ENCODE data around the gene TAL1. TPM values are rescaled to one million over a fixed set of nuclear protein-coding genes. Genes with fewer than 3 reads are reported as not detected.

TAL1 gene
- total and polyA plus RNA-seq, 7 donors = 0.73 to 2.1 (median 1.5) TPM

DNA sequence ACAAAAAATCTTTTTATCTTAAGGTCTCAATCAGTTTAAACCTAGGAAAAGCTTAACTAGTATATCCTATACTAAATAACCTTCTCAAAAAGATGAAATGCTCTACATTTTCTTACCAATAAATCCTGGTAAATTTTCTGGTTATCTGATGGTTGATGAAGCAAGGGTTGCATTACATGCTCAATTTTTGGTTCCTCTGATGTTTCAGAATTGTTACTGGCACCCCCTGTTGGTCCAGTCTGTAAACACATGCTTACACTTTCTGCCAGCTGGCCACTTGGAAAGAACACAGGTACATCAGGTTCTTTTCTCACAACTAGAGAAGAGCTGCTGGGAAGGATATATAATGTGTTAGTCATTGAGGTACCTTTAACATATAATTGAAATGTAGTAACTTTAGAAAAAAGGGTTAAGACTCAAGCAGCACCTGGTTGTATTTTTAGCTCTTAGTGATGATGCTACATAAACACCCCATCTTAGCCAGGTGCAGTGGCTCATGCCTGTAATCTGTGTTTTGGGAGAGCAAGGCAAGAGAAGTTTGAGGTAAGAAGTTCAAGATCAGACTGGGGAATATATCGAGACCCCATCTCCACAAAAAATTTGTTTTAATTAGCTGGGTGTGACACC lies 30.9 kb upstream of the TAL1 start:
- 92 to 97% (median 93%) methylated on average over 1 of the region's 1 CpG for WGBS, 3 donors
- peak in 2 of 4 donors; percentile 44 to 51 for ATAC-seq
- no peak for DNase-seq

GRCh38 chr1:47257224-47257623 lies 25.2 kb upstream of the TAL1 start:
- no peak for DNase-seq
- Histone ChIP-seq H3K4me1 (no peaks in the 10 kb centered on the region), H3K36me3 (ENCODE audit: insufficient read depth in 1 of 2, low read depth in 1 of 2) (no peaks in the 10 kb centered on the region), H3K9me3 (no peaks in the 10 kb centered on the region), H3K27ac (no peak overlapping the region), H3K4me3 (no peak overlapping the region), H3K27me3 (ENCODE audit: insufficient read depth in 3 of 3, low read length in 2 of 3) (no peaks in the 10 kb centered on the region)
- intact Hi-C loops (cut with DNase I) = no loop called here
- TF ChIP-seq, protein P1, sequence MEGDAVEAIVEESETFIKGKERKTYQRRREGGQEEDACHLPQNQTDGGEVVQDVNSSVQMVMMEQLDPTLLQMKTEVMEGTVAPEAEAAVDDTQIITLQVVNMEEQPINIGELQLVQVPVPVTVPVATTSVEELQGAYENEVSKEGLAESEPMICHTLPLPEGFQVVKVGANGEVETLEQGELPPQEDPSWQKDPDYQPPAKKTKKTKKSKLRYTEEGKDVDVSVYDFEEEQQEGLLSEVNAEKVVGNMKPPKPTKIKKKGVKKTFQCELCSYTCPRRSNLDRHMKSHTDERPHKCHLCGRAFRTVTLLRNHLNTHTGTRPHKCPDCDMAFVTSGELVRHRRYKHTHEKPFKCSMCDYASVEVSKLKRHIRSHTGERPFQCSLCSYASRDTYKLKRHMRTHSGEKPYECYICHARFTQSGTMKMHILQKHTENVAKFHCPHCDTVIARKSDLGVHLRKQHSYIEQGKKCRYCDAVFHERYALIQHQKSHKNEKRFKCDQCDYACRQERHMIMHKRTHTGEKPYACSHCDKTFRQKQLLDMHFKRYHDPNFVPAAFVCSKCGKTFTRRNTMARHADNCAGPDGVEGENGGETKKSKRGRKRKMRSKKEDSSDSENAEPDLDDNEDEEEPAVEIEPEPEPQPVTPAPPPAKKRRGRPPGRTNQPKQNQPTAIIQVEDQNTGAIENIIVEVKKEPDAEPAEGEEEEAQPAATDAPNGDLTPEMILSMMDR (IDR thresholded peaks at IDR 0.05) = no peak
- 53 to 87% (median 53%) methylated on average over 2 of the region's 2 CpGs for WGBS, 3 donors
- ATAC-seq = peak in 2 of 4 donors; percentile 48 to 68

More for the DNA sequence above, 30.9 kb upstream of the TAL1 start:
- TF ChIP-seq, protein P1 (IDR thresholded peaks at IDR 0.05) = peak; percentile 53
- H3K4me3 ChIP-seq = no peak overlapping the region
- H3K36me3 ChIP-seq (ENCODE audit: insufficient read depth in 1 of 2, low read depth in 1 of 2) = no peaks in the 10 kb centered on the region
- H3K27ac ChIP-seq = no peak overlapping the region
- intact Hi-C loops (cut with DNase I) = loop anchor here (5.0 kb wide), 1 partner anchor 71 kb away; the partner anchor contains the start of gene PDZK1IP1 (in 2 of the 2)
- H3K9me3 ChIP-seq = no peaks in the 10 kb centered on the region
- H3K4me1 ChIP-seq = no peaks in the 10 kb centered on the region
- H3K27me3 ChIP-seq (ENCODE audit: insufficient read depth in 3 of 3, low read length in 2 of 3) = no peaks in the 10 kb centered on the region

DNA sequence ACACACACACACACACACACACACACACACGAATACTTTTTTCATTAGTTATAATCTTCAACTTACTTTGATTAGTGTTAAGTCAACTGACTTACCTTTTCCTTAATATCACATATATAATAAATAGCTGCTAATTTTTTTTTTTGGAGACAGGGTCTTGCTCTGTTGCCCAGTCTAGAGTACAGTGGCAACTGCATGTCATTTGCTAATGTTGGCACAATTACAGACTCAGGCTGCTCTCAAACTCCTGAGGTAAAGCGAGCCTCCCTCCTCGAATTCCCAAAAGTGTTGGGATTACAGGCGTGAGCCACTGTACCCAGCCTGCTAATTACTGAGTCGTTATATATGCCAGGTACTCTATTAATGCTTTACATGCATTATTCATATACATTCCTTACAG lies 20.8 kb upstream of the TAL1 start:
- 92 to 97% (median 97%) methylated on average over 5 of the region's 5 CpGs for WGBS, 3 donors
- Histone ChIP-seq H3K4me3 (no peak overlapping the region), H3K9me3 (no peaks in the 10 kb centered on the region), H3K27me3 (ENCODE audit: insufficient read depth in 3 of 3, low read length in 2 of 3) (no peaks in the 10 kb centered on the region), H3K27ac (no peak overlapping the region), H3K36me3 (ENCODE audit: insufficient read depth in 1 of 2, low read depth in 1 of 2) (no peaks in the 10 kb centered on the region), H3K4me1 (no peaks in the 10 kb centered on the region)
- intact Hi-C loops (cut with DNase I) = no loop called here
- no peak for ATAC-seq
- TF ChIP-seq, protein P1 (IDR thresholded peaks at IDR 0.05) = no peak
- no peak for DNase-seq

DNA sequence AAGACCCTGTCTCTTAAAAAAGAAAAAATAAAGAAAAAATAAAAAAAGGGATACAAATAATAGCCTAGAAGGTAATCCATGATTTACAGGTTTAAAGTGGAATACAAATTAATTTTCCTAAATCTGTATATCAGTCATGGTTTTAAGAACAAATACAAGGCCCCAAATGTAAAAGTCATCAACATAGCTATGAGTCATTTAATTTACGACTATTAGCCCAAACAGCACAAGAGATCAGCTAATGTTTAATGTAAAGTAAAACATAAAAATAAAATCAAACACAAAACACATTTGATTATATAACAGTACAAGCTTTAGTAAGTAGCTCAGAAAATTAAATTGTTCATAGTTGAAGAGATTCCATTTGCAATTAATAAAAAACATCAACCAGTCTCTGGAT lies 20.3 kb upstream of the TAL1 start:
- Histone ChIP-seq H3K27ac (no peak overlapping the region), H3K27me3 (ENCODE audit: insufficient read depth in 3 of 3, low read length in 2 of 3) (no peaks in the 10 kb centered on the region), H3K4me1 (no peaks in the 10 kb centered on the region), H3K4me3 (no peak overlapping the region), H3K9me3 (no peaks in the 10 kb centered on the region), H3K36me3 (ENCODE audit: insufficient read depth in 1 of 2, low read depth in 1 of 2) (no peaks in the 10 kb centered on the region)
- TF ChIP-seq, protein P1 (IDR thresholded peaks at IDR 0.05) = no peak
- WGBS, 3 donors = 87 to 100% (median 97%) methylated on average over 1 of the region's 1 CpG
- no peak for ATAC-seq
- intact Hi-C loops (cut with DNase I) = no loop called here
- no peak for DNase-seq

DNA sequence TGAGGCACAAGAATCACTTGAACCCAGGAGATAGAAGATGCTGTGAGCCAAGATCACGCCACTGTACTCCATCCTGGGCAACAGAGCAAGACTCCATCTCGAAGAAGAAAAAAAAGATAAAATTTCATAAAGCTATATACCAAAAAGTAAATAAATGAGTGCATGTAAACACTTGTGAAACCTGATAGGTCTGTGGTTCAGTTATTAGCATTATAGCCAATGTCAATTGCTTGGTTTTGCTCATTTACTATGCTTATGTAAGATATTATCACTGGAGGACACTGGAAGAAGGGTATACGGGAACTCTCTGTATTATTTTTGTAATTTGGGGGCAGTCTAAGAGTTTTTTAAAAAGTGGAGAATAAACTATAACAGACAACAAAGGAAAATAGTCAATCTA lies 17.7 kb upstream of the TAL1 start:
- ATAC-seq (no peak), DNase-seq (no peak)
- no peak overlapping the region for H3K27ac ChIP-seq
- H3K27me3 ChIP-seq (ENCODE audit: insufficient read depth in 3 of 3, low read length in 2 of 3) = peaks cover 0 to 5% (median 0%) of the 10 kb centered on the region in 3 donors
- intact Hi-C loops (cut with DNase I) = no loop called here
- no peaks in the 10 kb centered on the region for H3K36me3 ChIP-seq (ENCODE audit: insufficient read depth in 1 of 2, low read depth in 1 of 2)
- H3K4me1 ChIP-seq = no peaks in the 10 kb centered on the region
- no peaks in the 10 kb centered on the region for H3K9me3 ChIP-seq
- WGBS, 3 donors = 94 to 96% (median 95%) methylated on average over 3 of the region's 3 CpGs
- TF ChIP-seq, protein P1 (IDR thresholded peaks at IDR 0.05) = no peak
- H3K4me3 ChIP-seq = no peak overlapping the region

Data from psoas muscle (tissue), 8 donors.